ENCODE measurements around the gene TAP2. TPM values are rescaled to one million over a fixed set of nuclear protein-coding genes. Genes with fewer than 3 reads are reported as not detected.
"Not testable (repeated sequence)": the region's sequence is repeated elsewhere in the genome, so short reads cannot be mapped to it uniquely, and the experiment has no call there.

TAP2 gene
- polyA plus RNA-seq, 4 donors: 12.6 to 17.4 (median 13.1) TPM

GRCh38 chr6:32839356-32839755 lies 817 bp upstream of the TAP2 start:
- DNase-seq (ENCODE audit: low read depth in 4 of 4, low spot score in 2 of 4): no peak

GRCh38 chr6:32837651-32838113 lies 857 bp downstream of the TAP2 start:
- no peak for DNase-seq (ENCODE audit: low read depth in 4 of 4, low spot score in 2 of 4)

- no peak for DNase-seq (ENCODE audit: low read depth in 4 of 4, low spot score in 2 of 4)
These were observed 1.7 kb downstream of the TAP2 start for GRCh38 chr6:32836873-32837272.

- no peak for DNase-seq (ENCODE audit: low read depth in 4 of 4, low spot score in 2 of 4)
These were observed 3.2 kb downstream of the TAP2 start for GRCh38 chr6:32835167-32835893.

- no peak for DNase-seq (ENCODE audit: low read depth in 4 of 4, low spot score in 2 of 4)
These were observed 4.9 kb downstream of the TAP2 start for GRCh38 chr6:32833664-32834063.

GRCh38 chr6:32832535-32832934 lies 6.0 kb downstream of the TAP2 start:
- DNase-seq (ENCODE audit: low read depth in 4 of 4, low spot score in 2 of 4): no peak

GRCh38 chr6:32830936-32831335 lies 7.6 kb downstream of the TAP2 start:
- DNase-seq (ENCODE audit: low read depth in 4 of 4, low spot score in 2 of 4): no peak

- no peak for DNase-seq (ENCODE audit: low read depth in 4 of 4, low spot score in 2 of 4)
These were observed 8.5 kb downstream of the TAP2 start for GRCh38 chr6:32830017-32830416.

GRCh38 chr6:32829495-32829894 lies 9.0 kb downstream of the TAP2 start:
- DNase-seq (ENCODE audit: low read depth in 4 of 4, low spot score in 2 of 4): no peak

- DNase-seq (ENCODE audit: low read depth in 4 of 4, low spot score in 2 of 4): no peak
These were observed 11.5 kb downstream of the TAP2 start for GRCh38 chr6:32827025-32827424.

GRCh38 chr6:32825966-32826365 lies 12.6 kb downstream of the TAP2 start:
- DNase-seq (ENCODE audit: low read depth in 4 of 4, low spot score in 2 of 4): no peak

- no peak for DNase-seq (ENCODE audit: low read depth in 4 of 4, low spot score in 2 of 4)
These were observed 18.8 kb downstream of the TAP2 start for GRCh38 chr6:32819729-32820128.

- no peak for DNase-seq (ENCODE audit: low read depth in 4 of 4, low spot score in 2 of 4)
These were observed 19.7 kb downstream of the TAP2 start for GRCh38 chr6:32818867-32819266.

GRCh38 chr6:32816746-32817204 lies 21.8 kb downstream of the TAP2 start, which contains the start of gene HLA-DOB:
Gene HLA-DOB, minus strand, starts transcription at chr6:32817002. Its CDS starts 51 bp downstream, at chr6:32816951.
- DNase-seq (ENCODE audit: low read depth in 4 of 4, low spot score in 2 of 4): no peak

GRCh38 chr6:32815996-32816395 lies 22.5 kb downstream of the TAP2 start:
- no peak for DNase-seq (ENCODE audit: low read depth in 4 of 4, low spot score in 2 of 4)

- no peak for DNase-seq (ENCODE audit: low read depth in 4 of 4, low spot score in 2 of 4)
These were observed 23.4 kb downstream of the TAP2 start for GRCh38 chr6:32815115-32815514.

- DNase-seq (ENCODE audit: low read depth in 4 of 4, low spot score in 2 of 4): no peak
These were observed 24.4 kb downstream of the TAP2 start for GRCh38 chr6:32814145-32814544.

- DNase-seq (ENCODE audit: low read depth in 4 of 4, low spot score in 2 of 4): no peak
These were observed 29.4 kb downstream of the TAP2 start for GRCh38 chr6:32809171-32809570.

GRCh38 chr6:32807020-32807580 lies 31.4 kb downstream of the TAP2 start:
- no peak for DNase-seq (ENCODE audit: low read depth in 4 of 4, low spot score in 2 of 4)

GRCh38 chr6:32805404-32805803 lies 33.1 kb downstream of the TAP2 start:
- DNase-seq (ENCODE audit: low read depth in 4 of 4, low spot score in 2 of 4): not testable (repeated sequence)

GRCh38 chr6:32803416-32803815 lies 35.1 kb downstream of the TAP2 start:
- DNase-seq (ENCODE audit: low read depth in 4 of 4, low spot score in 2 of 4): no peak

GRCh38 chr6:32799740-32800139 lies 38.8 kb downstream of the TAP2 start:
- DNase-seq (ENCODE audit: low read depth in 4 of 4, low spot score in 2 of 4): no peak
